NK-92 (cell line): Measurements from ENCODE around the gene ARL10.

Experiments
- DNase-seq: peaks from one replicate; lab custom pipeline; 2025; ENCODE audit not compliant: unreplicated experiment; lab: John Stamatoyannopoulos, UW

Gene ARL10

DNA sequence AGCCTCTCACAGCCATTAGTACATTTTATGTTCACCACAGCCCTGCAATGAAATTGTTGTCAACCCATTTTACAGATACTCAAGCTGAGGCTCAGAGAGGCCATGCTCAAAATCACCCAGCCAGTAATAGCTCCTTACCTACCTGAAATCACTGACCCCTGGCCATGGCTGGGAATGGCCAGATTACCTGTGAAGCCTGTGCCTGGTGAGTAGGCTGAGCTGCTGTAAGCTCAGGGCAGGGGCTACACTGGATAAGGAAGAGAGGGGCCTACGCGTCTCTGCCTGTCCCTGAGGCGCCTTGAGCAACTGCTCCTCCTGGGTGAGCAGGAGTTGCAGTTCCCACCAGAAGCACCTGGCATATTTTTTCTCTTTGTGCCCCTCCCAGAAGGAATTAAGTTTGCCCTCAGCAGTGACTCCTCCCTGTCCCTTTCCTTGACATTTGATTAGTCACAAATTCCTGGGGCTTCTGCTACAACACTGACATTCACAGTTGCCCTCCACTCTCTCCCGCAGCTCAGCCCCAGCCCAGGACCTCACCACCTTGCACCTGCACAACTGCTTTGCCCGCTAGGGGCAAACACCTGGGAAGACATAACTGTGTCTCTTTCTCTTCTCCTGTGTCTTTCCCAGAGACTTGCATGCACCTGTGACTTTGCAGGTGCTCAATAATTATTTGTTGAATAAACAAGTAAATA, 45.3 kb downstream of the ARL10 start:
- no peak for DNase-seq

DNA sequence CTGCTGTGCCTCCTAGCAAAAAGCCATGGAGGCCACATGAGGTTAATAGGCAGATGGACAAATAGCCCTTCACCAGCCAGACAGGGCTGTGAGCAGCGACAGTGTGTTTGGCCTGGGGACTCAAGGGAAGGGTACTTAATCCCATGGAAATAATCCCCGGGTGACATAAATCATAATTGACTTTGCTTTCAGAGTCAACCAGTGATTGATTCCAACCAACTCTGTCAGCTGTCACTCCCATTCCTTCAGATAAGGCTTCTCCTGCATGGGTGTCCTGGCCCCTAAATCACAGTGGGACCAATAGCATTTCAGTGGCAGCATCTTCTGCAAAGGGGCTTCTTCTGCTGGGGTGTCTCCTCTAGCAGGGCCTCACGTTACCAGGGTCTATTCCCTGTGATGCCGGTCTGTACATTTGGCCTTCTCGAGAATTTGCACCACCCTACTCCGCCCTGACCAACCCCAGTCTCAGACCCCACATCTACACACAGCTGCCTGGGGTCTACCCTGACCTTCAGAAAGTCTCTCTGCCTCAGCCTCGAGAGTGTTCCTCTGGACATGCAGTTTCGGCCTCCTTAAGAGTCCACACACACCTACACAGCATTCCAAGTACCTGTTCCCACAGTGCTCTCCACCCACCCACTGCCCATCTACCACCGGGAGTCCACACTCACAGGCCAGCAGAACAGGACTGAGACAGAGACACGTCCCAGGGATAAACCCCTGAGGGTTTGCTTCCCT, 47.4 kb downstream of the ARL10 start:
- DNase-seq: no peak

GRCh38 chr5:176413255-176413565, 47.9 kb downstream of the ARL10 start:
- DNase-seq: no peak

- no peak for DNase-seq
These were observed 48.5 kb downstream of the ARL10 start for GRCh38 chr5:176413709-176414191.

GRCh38 chr5:176414704-176415103, 49.4 kb downstream of the ARL10 start:
- DNase-seq: no peak

GRCh38 chr5:176415240-176415951, 50.1 kb downstream of the ARL10 start:
- DNase-seq: no peak

DNA sequence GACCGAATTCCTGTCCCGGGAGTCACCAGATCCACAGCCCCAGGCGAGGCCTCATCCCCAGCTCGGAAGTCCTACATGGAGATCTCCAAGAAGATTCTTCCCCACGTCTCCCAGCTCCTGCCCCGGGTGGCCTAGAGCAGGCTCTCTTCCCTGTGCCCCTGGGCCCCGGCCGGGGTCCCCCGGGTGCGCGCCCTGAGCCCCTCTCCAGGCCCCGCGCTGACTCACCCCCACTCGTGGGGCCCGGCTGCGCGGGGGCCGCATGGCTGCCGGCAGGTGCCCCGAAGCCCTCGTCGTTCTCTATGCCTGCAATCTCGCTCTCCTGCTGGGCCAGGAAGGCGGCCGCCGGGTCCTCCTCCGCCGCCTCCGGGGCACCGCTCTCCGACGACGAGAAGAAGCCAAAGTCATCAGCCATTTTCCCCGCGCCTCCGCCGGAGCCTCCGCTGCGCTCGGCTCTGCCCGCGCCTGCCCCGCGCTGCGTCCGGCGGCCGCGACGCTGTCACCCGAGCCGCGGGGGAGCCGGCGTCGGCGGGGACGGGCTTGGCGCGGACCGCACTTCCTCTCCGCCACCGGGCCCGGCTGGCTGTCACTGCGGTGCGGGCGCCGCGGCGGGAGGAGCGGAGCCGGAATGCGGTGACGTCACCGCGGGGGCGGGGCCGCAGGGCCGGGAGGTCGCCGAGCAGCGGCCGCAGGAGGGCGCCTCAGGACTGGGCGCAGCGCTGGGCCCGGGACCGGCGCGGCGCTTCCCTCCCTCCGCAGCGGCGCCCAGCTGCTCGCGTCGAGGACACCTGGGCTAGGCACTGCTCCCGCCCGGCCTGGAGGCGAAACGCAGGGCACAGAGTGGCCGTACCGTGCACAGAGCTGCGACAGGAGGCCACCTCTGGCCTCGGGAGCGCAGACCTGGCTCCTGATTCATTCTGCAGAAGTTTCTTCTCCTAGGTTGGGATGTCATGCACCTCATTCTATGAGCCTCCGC, 51.0 kb downstream of the ARL10 start, which contains the start of gene CLTB:
Gene CLTB, minus strand, starts transcription at position 588 of the 973 bp plus-strand sequence. Its CDS starts 176 bp downstream, at position 412.
- DNase-seq: no peak

- DNase-seq: no peak
These were observed 51.7 kb downstream of the ARL10 start for GRCh38 chr5:176416965-176417364.

- no peak for DNase-seq
These were observed 53.0 kb downstream of the ARL10 start for GRCh38 chr5:176418251-176418650.

DNA sequence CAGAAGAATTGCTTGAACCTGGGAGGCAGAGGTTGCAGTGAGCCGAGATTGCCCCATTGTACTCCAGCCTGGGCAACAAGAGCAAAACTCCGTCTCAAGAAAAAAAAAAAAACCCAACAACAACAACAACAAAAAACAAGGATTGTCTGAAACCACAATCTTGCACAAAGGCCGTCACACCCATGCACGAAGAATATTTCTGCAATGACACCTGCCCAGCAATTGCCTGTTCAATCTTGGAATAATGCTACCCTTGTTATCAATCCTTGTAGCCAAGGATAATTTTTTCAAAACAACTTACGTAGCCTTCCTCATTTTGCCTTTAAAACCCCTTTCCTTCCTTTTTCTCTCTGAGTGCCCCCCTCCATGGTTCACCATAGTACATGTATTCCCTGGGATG, 54.8 kb downstream of the ARL10 start:
- DNase-seq: no peak

GRCh38 chr5:176420972-176421544, 55.8 kb downstream of the ARL10 start:
- no peak for DNase-seq

DNA sequence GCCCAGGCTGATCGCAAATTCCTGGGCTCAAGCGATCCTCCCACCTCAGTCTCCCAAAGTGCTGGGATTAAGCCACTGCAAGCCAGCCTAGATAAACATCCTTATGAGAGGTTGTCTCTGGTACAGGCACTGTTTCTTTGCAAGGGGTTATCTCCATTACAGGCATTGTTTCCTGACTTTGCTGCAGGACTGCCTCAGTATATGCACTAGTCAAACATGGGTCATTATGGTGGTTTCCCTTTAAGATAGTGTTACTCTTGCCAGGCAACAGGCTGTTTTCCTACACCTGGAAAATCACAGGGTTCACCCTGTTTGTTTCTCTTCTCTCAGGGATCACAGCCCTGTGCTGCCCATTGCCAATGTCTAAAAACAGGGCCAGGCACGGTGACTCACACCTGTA, 58.9 kb downstream of the ARL10 start:
- no peak for DNase-seq

- no peak for DNase-seq
These were observed 59.9 kb downstream of the ARL10 start for GRCh38 chr5:176425138-176425537.

- no peak for DNase-seq
These were observed 60.5 kb downstream of the ARL10 start for GRCh38 chr5:176425791-176426190.

DNA sequence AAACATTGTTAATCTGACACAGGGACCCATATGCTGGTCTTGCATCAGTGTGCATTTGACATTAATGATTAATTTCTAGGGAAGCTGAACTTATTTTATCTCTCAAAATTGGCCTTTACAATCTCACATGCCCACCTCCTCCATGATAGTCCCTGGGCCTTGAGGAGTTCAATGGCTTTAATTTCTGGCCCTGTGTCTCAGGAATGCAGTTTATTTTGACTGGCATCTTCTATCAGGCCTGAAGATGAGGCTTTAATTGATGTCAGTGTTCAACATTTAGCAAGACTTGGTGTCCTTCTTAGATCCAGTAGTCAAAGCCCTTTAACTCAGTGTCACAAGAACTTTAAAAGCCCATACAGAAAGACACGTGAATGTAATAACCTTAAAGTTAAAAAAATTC, 61.6 kb downstream of the ARL10 start:
- no peak for DNase-seq

- DNase-seq: no peak
These were observed 62.7 kb downstream of the ARL10 start for GRCh38 chr5:176427971-176428370.

DNA sequence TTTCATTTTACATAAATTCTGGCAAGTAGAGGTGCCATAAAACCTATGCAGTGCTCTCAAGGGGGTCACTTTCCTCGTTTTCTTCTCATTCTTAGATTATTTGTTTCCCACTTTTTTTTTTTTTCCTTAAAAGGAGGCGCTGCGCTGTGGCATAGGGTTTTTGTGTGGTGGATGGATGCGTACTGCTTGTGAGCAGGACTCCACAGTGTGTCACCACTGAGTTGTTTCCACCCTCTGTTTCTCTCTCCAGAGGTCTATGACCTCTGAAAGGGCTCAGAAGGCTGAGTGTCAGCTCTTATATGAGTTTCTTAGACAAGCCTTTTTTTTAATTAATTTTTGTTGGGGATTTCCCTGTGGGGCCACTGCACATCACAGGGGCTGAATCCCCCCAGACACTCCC, 64.7 kb downstream of the ARL10 start:
- no peak for DNase-seq
